NCI-H2107 (cell line): ENCODE results near the gene RBP2.
A peak's percentile ranks its signal among the peaks of the same experiment; 100 is the strongest.
"Not testable (repeated sequence)": the region's sequence is repeated elsewhere in the genome, so short reads cannot be mapped to it uniquely, and the experiment has no call there.

Experiments
- DNase-seq: peaks from one replicate; lab custom pipeline; 2025; lab: John Stamatoyannopoulos, UW

The RBP2 gene

DNA sequence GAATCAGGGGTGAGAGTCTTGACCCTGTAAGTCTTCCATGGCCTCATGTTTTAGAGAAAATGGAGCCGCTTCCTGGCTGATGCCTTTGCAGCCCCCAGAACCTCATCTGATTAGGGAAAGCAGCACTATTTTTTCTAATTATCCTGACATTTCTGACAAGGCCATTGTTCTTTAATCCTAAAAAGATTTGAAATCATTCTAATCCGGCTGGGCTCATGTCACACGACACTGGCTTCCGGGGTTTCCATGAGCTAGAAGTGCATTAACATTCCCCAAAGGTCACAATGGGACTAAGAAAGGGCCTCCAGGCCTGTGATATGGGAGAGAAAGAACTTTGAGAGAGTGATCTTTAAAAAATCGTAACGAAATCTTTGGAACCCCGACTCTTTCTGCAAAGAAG lies 33.1 kb downstream of the RBP2 start:
- no peak for DNase-seq

GRCh38 chr3:139441656-139442055 lies 34.7 kb downstream of the RBP2 start:
- no peak for DNase-seq

DNA sequence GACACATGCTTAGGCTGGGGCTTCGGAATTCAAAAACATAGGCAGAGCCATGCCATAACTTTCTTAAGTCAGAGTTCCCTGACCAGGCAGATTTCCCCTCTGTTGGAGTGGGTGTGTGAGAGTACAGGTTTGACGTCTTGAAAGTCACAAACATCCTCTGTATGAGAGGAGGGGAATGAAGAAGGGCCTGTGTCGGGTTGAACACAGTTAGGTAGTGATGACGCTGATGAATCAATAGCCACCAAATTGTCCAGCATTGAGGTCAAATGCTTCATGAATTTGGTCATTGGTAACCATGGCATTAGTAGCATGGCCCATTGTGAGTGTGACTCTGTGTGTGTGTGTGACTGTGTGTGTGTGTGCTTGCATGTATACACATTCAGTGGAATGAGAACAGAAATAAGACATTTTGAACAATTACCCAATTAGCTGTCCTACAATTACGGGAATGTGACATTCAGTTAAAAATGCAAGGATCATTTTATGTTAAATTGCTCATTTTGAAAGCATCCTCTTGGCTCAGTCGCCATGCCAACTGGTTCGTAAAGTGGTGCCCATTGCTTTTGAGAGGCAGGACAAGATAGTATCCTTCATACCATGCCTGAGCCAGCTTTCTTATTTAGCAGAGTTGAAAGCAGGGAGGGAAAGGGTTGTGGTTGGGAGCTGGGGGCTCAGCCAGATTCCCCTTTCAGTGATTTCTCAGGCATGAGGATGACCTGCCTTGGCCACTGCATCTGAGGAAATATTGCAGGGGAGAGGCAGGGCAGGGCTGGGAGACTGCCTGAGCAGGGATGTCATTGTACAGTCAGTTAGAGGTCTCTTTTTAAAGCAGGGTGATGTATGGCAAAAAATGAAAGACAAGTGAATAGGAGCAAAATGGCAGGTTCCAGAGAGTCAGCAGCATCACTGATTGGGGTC lies 35.4 kb downstream of the RBP2 start:
- DNase-seq = no peak

GRCh38 chr3:139439278-139439677 lies 37.0 kb downstream of the RBP2 start:
- DNase-seq = no peak

DNA sequence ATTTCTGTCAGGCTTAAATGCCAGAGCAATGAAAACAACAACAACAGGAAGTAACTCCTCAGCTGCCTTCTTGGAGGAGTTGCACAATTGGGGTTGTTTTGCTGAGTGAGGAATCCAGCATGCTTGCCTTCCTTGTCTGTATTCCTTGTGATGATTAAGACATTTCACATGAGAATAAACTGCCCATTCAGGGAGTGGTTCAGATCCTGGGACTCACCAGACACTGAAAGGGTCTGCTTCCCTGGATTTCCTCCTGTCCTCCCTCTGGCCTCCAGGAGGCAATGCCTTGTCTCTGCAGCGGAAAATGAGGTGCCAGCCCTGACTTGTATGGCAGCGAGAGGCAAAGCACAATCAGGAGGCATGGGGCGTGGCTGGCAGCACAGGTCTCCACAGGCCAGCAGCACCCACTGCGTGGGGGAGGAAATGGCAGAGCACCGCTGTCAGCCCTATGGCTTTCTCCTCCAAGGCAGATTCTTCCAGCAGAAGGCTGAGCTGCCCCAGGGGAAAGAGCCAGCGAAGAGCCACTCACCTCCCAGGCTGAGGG lies 41.5 kb downstream of the RBP2 start:
- peak; percentile 46 for DNase-seq

- no peak for DNase-seq
These were observed 42.1 kb downstream of the RBP2 start for GRCh38 chr3:139434228-139434627.

DNA sequence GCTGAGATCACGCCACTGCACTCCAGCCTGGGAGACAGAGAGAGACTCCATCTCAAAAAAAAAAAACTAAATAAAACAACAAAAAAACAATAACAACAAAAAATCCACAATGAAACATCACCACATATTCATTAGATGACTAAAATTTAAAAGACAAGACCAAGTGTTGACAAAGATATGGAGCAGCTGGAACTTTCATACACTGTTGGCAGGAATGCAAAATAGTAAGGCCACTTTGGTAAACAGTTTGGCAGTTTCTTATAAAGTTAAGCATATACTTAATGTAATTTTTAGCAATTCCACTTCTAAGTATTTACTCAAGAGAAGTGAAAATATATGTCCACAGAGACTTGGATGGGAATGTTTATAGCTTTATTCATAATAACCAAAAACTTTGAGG lies 43.2 kb downstream of the RBP2 start:
- no peak for DNase-seq

DNA sequence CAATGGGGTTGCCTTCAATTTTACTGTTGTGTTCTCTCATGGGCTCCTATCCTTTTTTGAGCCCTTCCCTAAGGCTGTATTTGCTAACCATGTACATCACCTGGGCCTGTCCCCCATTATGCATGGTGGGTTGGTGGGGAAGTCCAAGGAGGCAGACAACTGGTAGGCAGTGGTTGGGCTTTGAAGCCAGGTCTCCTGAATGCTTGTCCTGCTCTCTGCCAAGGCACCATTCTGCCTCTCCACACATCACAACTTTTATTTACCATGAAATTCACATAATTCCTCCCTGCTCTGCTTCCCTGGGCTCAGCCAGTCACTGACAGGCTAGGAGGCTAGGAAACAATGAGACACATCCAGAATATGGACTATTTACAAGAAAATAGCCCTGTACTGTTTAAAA lies 45.8 kb downstream of the RBP2 start:
- no peak for DNase-seq

DNA sequence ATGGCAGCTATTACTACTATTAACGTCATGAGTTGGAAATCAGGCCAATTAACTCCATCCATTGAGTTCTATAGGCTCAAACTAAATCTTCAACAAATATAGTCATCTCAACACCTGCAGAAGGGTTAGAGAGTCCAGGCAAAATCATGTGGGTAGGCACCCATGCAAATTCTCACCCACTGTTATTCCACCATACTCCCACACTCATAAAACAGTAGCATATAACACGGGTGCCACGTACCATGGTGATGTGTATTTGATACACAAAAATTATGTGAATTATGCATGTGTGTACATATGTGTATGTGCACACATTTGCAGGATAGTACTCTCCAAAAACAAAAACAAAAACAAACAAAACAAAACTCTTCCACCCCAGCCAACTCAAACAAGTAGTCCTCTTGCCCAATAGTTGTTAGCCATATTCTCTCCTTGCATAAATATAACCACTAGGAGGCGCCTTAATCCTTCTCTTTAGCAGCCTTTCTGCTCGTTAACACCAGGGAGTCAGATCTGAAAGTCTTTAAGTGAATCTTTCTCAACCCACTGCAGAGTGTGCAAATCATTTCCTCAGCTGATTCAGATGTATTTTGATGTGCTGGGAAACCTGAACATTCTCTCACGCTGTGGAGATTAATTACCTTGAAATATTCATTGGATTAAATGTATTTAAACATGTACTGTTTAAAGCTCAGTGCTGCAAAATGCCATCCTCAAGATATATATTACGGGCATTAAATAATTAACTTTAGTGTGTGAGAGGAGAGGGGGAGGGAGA lies 48.8 kb downstream of the RBP2 start:
- DNase-seq = peak; percentile 78

DNA sequence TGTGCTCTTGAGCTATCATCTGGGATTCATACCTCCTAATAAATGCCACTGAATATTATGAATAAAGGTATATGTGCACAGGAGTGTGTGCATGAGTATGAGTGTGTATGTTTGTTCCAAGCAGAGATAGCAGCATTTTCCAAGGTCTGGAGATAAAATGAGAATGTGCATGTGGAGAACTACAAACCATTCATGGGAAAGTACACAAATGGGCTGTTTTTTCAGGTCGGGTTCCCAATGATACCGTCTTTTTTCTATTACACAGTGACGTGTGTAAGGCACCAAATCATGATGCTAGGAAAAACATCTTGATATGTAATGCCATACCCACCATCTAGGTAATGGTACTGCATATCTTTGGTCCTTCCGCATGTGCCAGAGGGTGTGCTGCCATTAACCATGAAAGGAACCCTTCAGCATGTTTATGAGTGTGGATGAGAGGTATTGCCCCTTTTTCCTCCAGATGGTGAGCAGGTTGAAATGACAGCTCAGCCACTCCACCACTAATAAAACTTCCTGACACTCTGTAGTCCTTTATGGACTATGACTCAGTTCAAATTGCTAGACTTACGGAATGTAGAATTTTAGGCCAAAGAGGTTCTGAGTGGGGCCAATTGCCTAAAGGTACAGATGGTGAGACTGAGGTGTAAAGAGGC lies 50.4 kb downstream of the RBP2 start:
- DNase-seq = no peak

GRCh38 chr3:139423232-139423631 lies 53.1 kb downstream of the RBP2 start:
- no peak for DNase-seq

- DNase-seq = no peak
These were observed 54.9 kb downstream of the RBP2 start for GRCh38 chr3:139421460-139421859.

DNA sequence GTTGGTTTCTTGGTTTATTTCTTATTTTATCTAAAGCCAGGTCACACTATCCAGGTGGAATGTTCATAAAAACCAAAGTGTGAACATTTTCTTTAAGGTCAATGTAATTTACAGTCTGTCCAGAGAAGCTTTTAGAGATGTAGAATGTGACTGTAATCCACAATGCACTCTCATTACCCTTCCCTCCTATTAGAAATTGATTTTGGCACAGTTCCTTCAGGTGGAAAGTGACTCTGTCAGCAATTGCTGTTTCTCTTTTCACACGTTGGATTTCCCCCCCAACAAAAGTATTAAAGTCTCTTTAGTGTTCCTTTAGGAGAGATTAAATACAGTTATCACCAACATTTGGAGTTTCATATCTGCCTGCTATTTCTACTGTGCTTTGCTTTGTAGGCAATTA lies 55.3 kb downstream of the RBP2 start:
- no peak for DNase-seq

GRCh38 chr3:139418144-139418543 lies 58.2 kb downstream of the RBP2 start:
- DNase-seq = no peak

- no peak for DNase-seq
These were observed 60.0 kb downstream of the RBP2 start for GRCh38 chr3:139416275-139416674.

DNA sequence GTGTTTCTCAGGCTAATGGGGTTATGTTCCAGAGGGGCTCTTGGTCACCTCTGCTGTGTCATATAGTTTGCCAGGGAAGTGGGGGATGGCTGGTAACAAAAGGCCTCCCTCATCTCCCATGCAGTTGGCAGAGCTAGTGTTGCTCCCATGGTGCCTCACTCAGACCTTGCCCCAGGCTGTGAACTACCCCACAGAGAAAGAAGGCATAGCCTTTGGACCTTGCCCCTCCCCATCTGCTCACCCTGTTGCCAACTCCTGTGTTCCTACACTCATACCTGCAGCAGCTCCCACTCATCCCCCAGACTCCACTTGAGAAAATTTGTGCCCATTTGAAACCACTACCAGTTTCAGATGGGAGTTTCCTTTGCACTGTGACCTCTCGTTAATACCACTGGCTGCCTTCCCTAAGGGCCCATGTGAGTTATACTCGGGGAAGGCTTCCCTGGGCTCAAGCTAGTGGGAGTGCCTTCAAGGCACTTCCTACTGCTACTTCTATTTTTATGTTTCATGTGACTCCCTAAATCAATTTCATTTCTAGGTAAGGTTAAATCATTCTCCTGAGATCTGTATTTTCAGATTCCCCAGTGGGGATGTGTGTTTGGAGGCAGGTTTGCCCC lies 61.6 kb downstream of the RBP2 start:
- DNase-seq = no peak

GRCh38 chr3:139412891-139413290 lies 63.4 kb downstream of the RBP2 start:
- DNase-seq = not testable (repeated sequence)
